Astrocyte of the cerebellum (primary cell): ENCODE data around the gene MNT.

Experiments used
- DNase-seq: peaks from one replicate; pipeline ENCODE4 v3.0.0-alpha.2; 2011; ENCODE audit warnings: low read depth
- H3K4me3 ChIP-seq: 2 replicates; pipeline ENCODE4 v1.5.1; 2011; ENCODE audit warnings: mild to moderate bottlenecking, low read depth, low read length, moderate library complexity
- CTCF ChIP-seq: IDR thresholded peaks from 2 replicates; pipeline ENCODE4 v1.5.1; 2012; ENCODE audit warnings: low read length, low read depth, moderate library complexity, mild to moderate bottlenecking; ENCODE audit errors: missing control alignments
- in situ Hi-C: cut with HindIII; loops from 2 replicates; pipeline ENCODE4 v1.10.0; 2017; ENCODE audit warnings: low sequenced_read_pairs

The MNT gene

DNA sequence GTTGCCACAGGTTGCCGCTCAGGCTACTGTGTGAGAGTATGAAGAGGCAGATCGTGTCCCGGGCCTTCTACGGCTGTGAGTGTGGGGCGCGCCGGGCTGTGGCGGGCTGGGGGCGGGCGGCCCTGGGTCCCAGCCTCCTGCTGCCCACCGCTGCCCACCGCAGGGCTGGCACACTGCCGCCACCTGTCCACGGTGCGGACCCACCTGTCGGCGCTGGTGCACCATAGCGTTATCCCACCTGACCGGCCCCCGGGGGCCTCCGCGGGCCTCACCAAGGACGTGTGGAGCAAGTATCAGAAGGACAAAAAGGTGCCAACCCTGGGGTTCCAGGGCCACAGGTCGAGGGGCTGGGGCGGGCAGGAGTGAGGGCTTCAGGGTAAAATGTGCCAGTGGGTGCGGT lies 28.7 kb downstream of the MNT start:
- in situ Hi-C loops = no loop called here

GRCh38 chr17:2371183-2372130 lies 29.4 kb downstream of the MNT start:
- in situ Hi-C loops = no loop called here
- no peak for TF ChIP-seq CTCF
- DNase-seq = no peak
- H3K4me3 ChIP-seq = no peak overlapping the region

More for the DNA sequence above, 28.7 kb downstream of the MNT start:
- H3K4me3 ChIP-seq = no peak overlapping the region
- TF ChIP-seq CTCF = no peak
- no peak for DNase-seq

- no peak overlapping the region for H3K4me3 ChIP-seq
- in situ Hi-C loops = no loop called here
- no peak for TF ChIP-seq CTCF
- no peak for DNase-seq
These were observed 30.7 kb downstream of the MNT start for GRCh38 chr17:2370211-2370589.

DNA sequence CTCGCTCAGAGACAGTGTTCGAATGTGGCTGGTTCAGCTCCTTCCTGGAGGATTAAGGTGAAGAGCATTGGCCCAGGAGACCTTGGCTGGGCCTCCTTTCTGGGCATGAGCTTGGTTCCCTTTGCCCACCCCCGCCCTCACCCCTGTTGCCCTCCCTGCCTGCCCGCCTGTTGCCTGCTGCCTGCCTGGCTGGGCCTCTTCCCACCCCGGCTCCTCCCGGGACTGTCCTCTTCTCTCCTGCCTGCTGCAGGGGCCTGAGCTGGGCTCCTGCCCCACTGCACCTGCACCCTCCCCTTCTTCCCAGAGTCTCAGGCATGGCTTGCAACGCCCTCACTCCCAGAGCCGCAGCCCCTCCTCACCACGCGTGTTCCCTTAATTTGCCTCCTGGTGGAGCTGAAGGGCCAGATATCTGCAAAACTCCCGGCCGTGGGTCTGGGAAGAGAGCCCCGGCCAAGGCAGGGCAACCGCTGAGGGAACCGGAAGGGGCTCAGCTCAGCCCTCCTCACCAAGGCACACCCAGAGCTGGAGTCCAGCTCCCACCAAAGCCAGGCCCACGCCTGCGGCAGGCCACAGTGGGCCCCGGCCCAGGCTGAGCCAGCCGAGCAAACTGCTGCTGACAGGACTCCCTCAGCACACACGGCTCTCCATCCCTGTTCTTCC lies 31.2 kb downstream of the MNT start:
- H3K4me3 ChIP-seq = no peak overlapping the region
- in situ Hi-C loops = no loop called here

DNA sequence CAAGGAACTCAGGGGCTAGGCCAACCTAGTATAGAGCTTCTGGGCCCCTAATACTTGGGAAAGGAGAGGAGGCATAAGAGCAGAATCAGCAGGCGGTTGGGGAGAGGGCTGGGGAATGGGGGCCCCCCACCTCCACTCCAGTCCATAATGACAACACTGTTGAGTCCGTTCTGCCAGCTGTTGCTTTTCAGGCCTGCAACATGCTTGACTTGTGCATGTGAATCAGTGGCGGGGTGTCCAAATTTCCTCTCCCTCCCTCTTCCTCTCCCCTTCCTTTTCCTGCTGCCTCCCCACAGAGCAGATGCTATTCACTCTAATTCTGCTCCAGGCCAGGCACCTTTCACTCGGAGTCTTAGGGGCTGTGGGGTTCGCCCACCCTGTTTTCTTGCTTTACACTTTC lies 31.8 kb downstream of the MNT start:
- TF ChIP-seq CTCF = no peak
- in situ Hi-C loops = no loop called here
- no peak for DNase-seq
- no peak overlapping the region for H3K4me3 ChIP-seq

More for the DNA sequence above, 31.2 kb downstream of the MNT start:
- peak; percentile 32 for TF ChIP-seq CTCF
- DNase-seq = no peak

- TF ChIP-seq CTCF = no peak
- in situ Hi-C loops = no loop called here
- no peak overlapping the region for H3K4me3 ChIP-seq
- DNase-seq = no peak
These were observed 32.5 kb downstream of the MNT start for GRCh38 chr17:2368359-2368758.
